D721Med (cell line): ENCODE results near the gene DNAAF5.

Experiments used
- DNase-seq: peaks from one replicate; pipeline ENCODE4 v3.0.0; 2011; ENCODE audit warnings: low spot score; ENCODE audit not compliant: insufficient read length
- FAIRE-seq: peaks from 2 replicates; lab custom pipeline; 2011; peaks lifted over from hg19 to GRCh38; lab: Jason Lieb, UNC
- CTCF ChIP-seq: IDR thresholded peaks from 2 replicates; pipeline ENCODE4 v1.5.1; 2012; ENCODE audit warnings: mild to moderate bottlenecking, control low read depth; ENCODE audit not compliant: insufficient read depth; ENCODE audit errors: missing control alignments

The DNAAF5 gene

GRCh38 chr7:779480-779879 lies 53.0 kb downstream of the DNAAF5 start:
- DNase-seq (no peak), FAIRE-seq (no peak)
- no peak for TF ChIP-seq CTCF

- no peak for TF ChIP-seq CTCF
- FAIRE-seq (no peak), DNase-seq (no peak)
Observed at GRCh38 chr7:780081-780480, 53.6 kb downstream of the DNAAF5 start.

- DNase-seq: no peak
- no peak for FAIRE-seq
- no peak for TF ChIP-seq CTCF
Observed at GRCh38 chr7:780516-780915, 54.0 kb downstream of the DNAAF5 start.

- no peak for TF ChIP-seq CTCF
- DNase-seq (no peak), FAIRE-seq (no peak)
Observed at GRCh38 chr7:781186-781849, 54.8 kb downstream of the DNAAF5 start.

GRCh38 chr7:781936-782529 lies 55.5 kb downstream of the DNAAF5 start:
- FAIRE-seq (no peak), DNase-seq (no peak)
- TF ChIP-seq CTCF: no peak

GRCh38 chr7:782718-783449 lies 56.4 kb downstream of the DNAAF5 start:
- no peak for TF ChIP-seq CTCF
- DNase-seq (no peak), FAIRE-seq (no peak)
